22Rv1 (cell line): ENCODE data around the gene SLC4A9.

ENCODE experiments used
- CTCF ChIP-seq: fragments of 450-650 bp; IDR thresholded peaks from 2 replicates; pipeline ENCODE4 v1.5.1; 2017; ENCODE audit warnings: mild to moderate bottlenecking
- ZFX ChIP-seq: fragments of 450-650 bp; IDR thresholded peaks from 2 replicates; pipeline ENCODE4 v1.6.1; 2017; ENCODE audit warnings: antibody characterized with exemption, borderline replicate concordance

- TF ChIP-seq CTCF, result no peak
- TF ChIP-seq ZFX, result no peak
These were observed 42.5 kb downstream of the SLC4A9 start for GRCh38 chr5:140402258-140403074.
